LNCAP (cell line): ENCODE measurements around the gene CYTH4.

Source experiments
- CTCF ChIP-seq: fragments of 450-650 bp; IDR thresholded peaks from 2 replicates; pipeline ENCODE4 v1.5.1; 2017; ENCODE audit warnings: mild to moderate bottlenecking

The CYTH4 gene

GRCh38 chr22:37330200-37331033 lies 48.1 kb downstream of the CYTH4 start:
- TF ChIP-seq CTCF, result no peak

GRCh38 chr22:37331034-37331428 lies 48.7 kb downstream of the CYTH4 start:
- no peak for TF ChIP-seq CTCF

GRCh38 chr22:37331856-37332536 lies 49.7 kb downstream of the CYTH4 start:
- TF ChIP-seq CTCF, result no peak

GRCh38 chr22:37333724-37334460 lies 51.6 kb downstream of the CYTH4 start:
- TF ChIP-seq CTCF, result no peak

- no peak for TF ChIP-seq CTCF
Observed at GRCh38 chr22:37334461-37334858, 52.2 kb downstream of the CYTH4 start.

- no peak for TF ChIP-seq CTCF
Observed at GRCh38 chr22:37334859-37335805, 52.8 kb downstream of the CYTH4 start.

GRCh38 chr22:37335806-37336199 lies 53.5 kb downstream of the CYTH4 start:
- no peak for TF ChIP-seq CTCF
